GM23338 (cell line): Measurements from ENCODE around the gene BTBD9. TPM values are rescaled to one million over a fixed set of nuclear protein-coding genes. Genes with fewer than 3 reads are reported as not detected.
A peak's percentile ranks its signal among the peaks of the same experiment; 100 is the strongest.

Experiments used
- ATAC-seq: fragments of 200-7000 bp; cut with Tn5 transposase; 3 replicates; pipeline ENCODE4 v1.9.1; 2020
- DNase-seq: peaks from one replicate; pipeline ENCODE4 v3.0.0-alpha.2; 2015; ENCODE audit warnings: low spot score
- H2AFZ ChIP-seq: fragments of 200-600 bp; sonication (generic); 2 replicates; pipeline ENCODE4 v1.8.0; 2016; ENCODE audit warnings: antibody characterized with exemption, mild to moderate bottlenecking, moderate library complexity
- H3F3A ChIP-seq: fragments of 200-600 bp; sonication (generic); replicated peaks from 2 replicates; pipeline ENCODE4 v1.8.0; 2017; ENCODE audit warnings: antibody characterized with exemption, mixed run types, low read depth
- H3K27ac ChIP-seq: fragments of 200-600 bp; sonication (generic); 2 replicates; pipeline ENCODE4 v1.6.1; 2016; ENCODE audit warnings: low read depth
- H3K27me3 ChIP-seq: fragments of 200-600 bp; sonication (generic); 2 replicates; pipeline ENCODE4 v1.8.0; 2016; ENCODE audit warnings: mild to moderate bottlenecking, mixed run types, moderate library complexity; ENCODE audit not compliant: insufficient read depth
- H3K36me3 ChIP-seq: fragments of 200-600 bp; sonication (generic); 2 replicates; pipeline ENCODE4 v1.8.0; 2016; ENCODE audit warnings: mild to moderate bottlenecking; ENCODE audit not compliant: insufficient read depth
- H3K4me1 ChIP-seq: fragments of 200-600 bp; sonication (generic); 2 replicates; pipeline ENCODE4 v1.8.0; 2016; ENCODE audit warnings: mild to moderate bottlenecking, moderate library complexity; ENCODE audit not compliant: insufficient read depth
- H3K4me2 ChIP-seq: fragments of 200-600 bp; sonication (generic); 2 replicates; pipeline ENCODE4 v1.7.1; 2017; ENCODE audit warnings: mixed run types
- H3K4me3 ChIP-seq: fragments of 200-600 bp; sonication (generic); 2 replicates; pipeline ENCODE4 v1.6.1; 2016; ENCODE audit warnings: mixed run types
- H3K79me2 ChIP-seq: fragments of 200-600 bp; sonication (generic); replicated peaks from 2 replicates; pipeline ENCODE4 v1.8.0; 2017; ENCODE audit warnings: mild to moderate bottlenecking; ENCODE audit not compliant: insufficient read depth
- H3K9me2 ChIP-seq: fragments of 200-600 bp; sonication (generic); 2 replicates; pipeline ENCODE4 v1.8.0; 2017; ENCODE audit not compliant: insufficient read depth
- H4K20me1 ChIP-seq: fragments of 200-600 bp; sonication (generic); replicated peaks from 2 replicates; pipeline ENCODE4 v1.8.0; 2017; ENCODE audit warnings: mild to moderate bottlenecking; ENCODE audit not compliant: insufficient read depth
- H3K27ac Mint-ChIP-seq: 2 replicates; pipeline ENCODE4 v1.8.0; 2020; ENCODE audit warnings: inconsistent platforms, mild to moderate bottlenecking, moderate library complexity, mixed read lengths
- H3K27me3 Mint-ChIP-seq: 3 replicates; pipeline ENCODE4 v1.8.0; 2022; ENCODE audit warnings: low read depth, mild to moderate bottlenecking, moderate library complexity, mixed read lengths, inconsistent platforms; ENCODE audit not compliant: insufficient read depth, poor library complexity
- H3K36me3 Mint-ChIP-seq: 3 replicates; pipeline ENCODE4 v1.8.0; 2021; ENCODE audit warnings: low read depth, mild to moderate bottlenecking, inconsistent platforms, moderate library complexity, mixed read lengths
- H3K4me1 Mint-ChIP-seq: 3 replicates; pipeline ENCODE4 v1.8.0; 2020; ENCODE audit warnings: mild to moderate bottlenecking, inconsistent platforms, mixed read lengths
- H3K4me3 Mint-ChIP-seq: 3 replicates; pipeline ENCODE4 v1.8.0; 2021; ENCODE audit warnings: moderate library complexity, mild to moderate bottlenecking, inconsistent platforms, mixed read lengths
- H3K9me3 Mint-ChIP-seq: 3 replicates; pipeline ENCODE4 v1.8.0; 2020; ENCODE audit warnings: moderate library complexity, mild to moderate bottlenecking, inconsistent platforms, mixed read lengths
- EZH2 ChIP-seq: fragments of 200-600 bp; sonication (generic); IDR thresholded peaks from one replicate; pipeline ENCODE4 v1.8.0; 2017; ENCODE audit warnings: antibody characterized with exemption, mild to moderate bottlenecking, low read depth; ENCODE audit not compliant: unreplicated experiment
- EZH2phosphoT487 ChIP-seq: fragments of 200-600 bp; sonication (generic); IDR thresholded peaks from one replicate; pipeline ENCODE4 v1.8.1; 2018; ENCODE audit warnings: antibody characterized with exemption; ENCODE audit not compliant: unreplicated experiment
- JUNB ChIP-seq: IDR thresholded peaks from one replicate; pipeline ENCODE4 v1.6.1; 2016; ENCODE audit warnings: antibody characterized with exemption; ENCODE audit not compliant: unreplicated experiment
- NANOG ChIP-seq: IDR thresholded peaks from 2 replicates; pipeline ENCODE4 v1.6.1; 2016; ENCODE audit warnings: antibody characterized with exemption, borderline replicate concordance
- POLR2AphosphoS5 ChIP-seq: IDR thresholded peaks from 2 replicates; pipeline ENCODE4 v1.6.1; 2016; ENCODE audit warnings: antibody characterized with exemption, low read depth
- REST ChIP-seq: IDR thresholded peaks from one replicate; pipeline ENCODE4 v1.6.1; 2018; ENCODE audit warnings: antibody characterized with exemption; ENCODE audit not compliant: unreplicated experiment
- STAT1 ChIP-seq: IDR thresholded peaks from one replicate; pipeline ENCODE4 v1.6.1; 2016; ENCODE audit warnings: antibody characterized with exemption; ENCODE audit not compliant: unreplicated experiment
- ZNF114 ChIP-seq: fragments of 250-450 bp; sonication (Bioruptor Pico); IDR thresholded peaks from 2 replicates; pipeline ENCODE4 v1.5.0; 2020; ENCODE audit warnings: mild to moderate bottlenecking, moderate library complexity
- ZNF331 ChIP-seq: fragments of 250-450 bp; sonication (Bioruptor Pico); IDR thresholded peaks from 2 replicates; pipeline ENCODE4 v1.5.0; 2020; ENCODE audit warnings: low read depth, mild to moderate bottlenecking, moderate library complexity
- polyA plus RNA-seq: library from polyadenylated mRNA; unstranded; fragments of >200 nt; fragmentation: Nextera tagmentation; extraction: Ambion mirVana; gene quantifications from 2 replicates; pipeline ENCODE4 v1.2.1, GENCODE V29; 2016
- total RNA-seq: library from RNA; depleted of rRNA; stranded (reverse); fragments of >200 nt; shearing (Covaris generic); gene quantifications from 2 replicates; pipeline ENCODE4 v1.2.3, GENCODE V29; 2014

Gene BTBD9
- total and polyA plus RNA-seq, 2 experiments from 2014 or later, result 4.2 to 5.3 TPM

- Histone ChIP-seq H3F3A (no peaks in the 10 kb centered on the region), H3K4me1 (no peaks in the 10 kb centered on the region), H3K36me3 (no peaks in the 10 kb centered on the region), H3K79me2 (no peaks in the 10 kb centered on the region), H3K27me3 (no peaks in the 10 kb centered on the region), H3K9me2 (no peaks in the 10 kb centered on the region), H2AFZ (no peak overlapping the region), H4K20me1 (no peaks in the 10 kb centered on the region), H3K4me3 (no peak overlapping the region), H3K27ac (no peak overlapping the region), H3K4me2 (no peak overlapping the region)
- no peak for ATAC-seq
- no peaks in the 10 kb centered on the region; the same call in 2 of the 3 replicates for H3K9me3 Mint-ChIP-seq
- peak overlapping the region; percentile 75; the same call in 1 of the 2 replicates for H3K27ac Mint-ChIP-seq
- H3K4me1 Mint-ChIP-seq, result peaks cover 4% of the 10 kb centered on the region; the same call in 2 of the 3 replicates
- peaks cover 18% of the 10 kb centered on the region for H3K27me3 Mint-ChIP-seq
- peaks cover 2% of the 10 kb centered on the region; the same call in 1 of the 3 replicates for H3K36me3 Mint-ChIP-seq
- no peak for DNase-seq
- TF ChIP-seq ZNF331, result no peak
- TF ChIP-seq ZNF114 (CRISPR knock-in tag), result no peak
- TF ChIP-seq STAT1, result no peak
- no peak for TF ChIP-seq POLR2AphosphoS5
- TF ChIP-seq NANOG, result no peak
- TF ChIP-seq JUNB, result no peak
- no peak for TF ChIP-seq EZH2
- no peak overlapping the region for H3K4me3 Mint-ChIP-seq
These were observed 477.8 kb downstream of the BTBD9 start for GRCh38 chr6:38161754-38162492.

- peaks cover 4% of the 10 kb centered on the region; the same call in 2 of the 3 replicates for H3K4me1 Mint-ChIP-seq
- no peaks in the 10 kb centered on the region for H3F3A ChIP-seq
These were observed 478.4 kb downstream of the BTBD9 start for GRCh38 chr6:38161331-38161730.

More at GRCh38 chr6:38161331-38161730, 478.4 kb downstream of the BTBD9 start:
- no peaks in the 10 kb centered on the region for H4K20me1 ChIP-seq
- no peaks in the 10 kb centered on the region for H3K9me2 ChIP-seq
- no peaks in the 10 kb centered on the region for H3K36me3 ChIP-seq
- H3K27me3 Mint-ChIP-seq, result peaks cover 13% of the 10 kb centered on the region
- no peaks in the 10 kb centered on the region for H3K4me1 ChIP-seq
- no peak overlapping the region for H3K27ac ChIP-seq
- ATAC-seq, result no peak
- no peak overlapping the region for H3K27ac Mint-ChIP-seq
- H3K36me3 Mint-ChIP-seq, result peaks cover 2% of the 10 kb centered on the region; the same call in 1 of the 3 replicates
- no peak for DNase-seq
- H3K4me3 ChIP-seq, result no peak overlapping the region
- no peak overlapping the region for H3K4me2 ChIP-seq
- H3K79me2 ChIP-seq, result no peaks in the 10 kb centered on the region
- no peaks in the 10 kb centered on the region; the same call in 2 of the 3 replicates for H3K9me3 Mint-ChIP-seq
- TF ChIP-seq POLR2AphosphoS5, result no peak
- no peak for TF ChIP-seq EZH2
- TF ChIP-seq REST, result no peak
- no peak for TF ChIP-seq NANOG
- TF ChIP-seq EZH2phosphoT487, result no peak
- H3K4me3 Mint-ChIP-seq, result no peak overlapping the region
- no peaks in the 10 kb centered on the region for H3K27me3 ChIP-seq
- H2AFZ ChIP-seq, result no peak overlapping the region
